Brain microvascular endothelial cell (primary cell): Measurements from ENCODE around the gene BANK1.

Experiments
- DNase-seq: peaks from one replicate; pipeline ENCODE4 v3.0.0-alpha.2; 2020
- H3K27ac ChIP-seq: fragments of 250-450 bp; sonication (Bioruptor Pico); 2 replicates; pipeline ENCODE4 v1.5.1; 2020; ENCODE audit warnings: mild to moderate bottlenecking, moderate library complexity
- H3K27me3 ChIP-seq: fragments of 250-450 bp; sonication (Bioruptor Pico); replicated peaks from 2 replicates; pipeline ENCODE4 v1.5.1; 2020; ENCODE audit warnings: mild to moderate bottlenecking
- H3K36me3 ChIP-seq: fragments of 250-450 bp; sonication (Bioruptor Pico); replicated peaks from 2 replicates; pipeline ENCODE4 v1.5.1; 2020; ENCODE audit warnings: mild to moderate bottlenecking
- H3K4me3 ChIP-seq: 2 replicates; pipeline ENCODE4 v1.5.1; 2011; ENCODE audit warnings: low read depth, mild to moderate bottlenecking, control low read depth, low read length, moderate library complexity
- in situ Hi-C: cut with HindIII; loops from 2 replicates; pipeline ENCODE4 v1.10.0; 2017; ENCODE audit warnings: low sequenced_read_pairs, low pct_ligation_motif_present
- TF ChIP-seq, protein P1 (sequence below): IDR thresholded peaks from 2 replicates; pipeline ENCODE4 v1.5.1; 2011; ENCODE audit warnings: low read depth, mild to moderate bottlenecking, moderate library complexity, low read length, control low read depth, inconsistent platforms; ENCODE audit errors: missing control alignments

The BANK1 gene

DNA sequence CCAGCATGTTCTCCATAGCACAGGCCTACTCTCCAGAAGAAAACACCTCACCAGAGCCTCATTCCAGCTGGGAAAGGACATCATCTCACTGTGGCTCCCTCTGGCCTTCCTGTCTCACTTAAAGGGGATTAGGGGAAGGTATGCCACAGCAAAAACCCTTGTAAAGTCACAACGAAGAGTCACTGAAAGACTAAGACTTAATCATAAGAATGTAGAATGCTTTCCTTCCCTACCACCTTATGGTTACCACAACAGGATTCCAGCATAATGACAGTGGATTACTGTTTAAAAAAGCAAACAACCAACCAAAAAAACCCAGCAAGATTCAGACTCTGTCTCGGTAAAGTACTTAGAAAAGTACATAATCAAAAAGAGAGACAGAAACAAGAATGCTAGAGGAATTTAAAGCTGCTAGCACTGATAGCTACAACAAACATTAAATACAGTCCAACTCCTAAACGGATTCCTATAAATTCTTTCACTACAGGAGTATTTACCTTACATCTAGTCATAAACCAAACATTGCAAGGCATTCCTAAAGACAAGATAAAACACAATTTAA, 75.1 kb downstream of the BANK1 start:
- Histone ChIP-seq H3K4me3 (no peak overlapping the region), H3K27me3 (no peaks in the 10 kb centered on the region), H3K36me3 (no peaks in the 10 kb centered on the region), H3K27ac (no peak overlapping the region)
- TF ChIP-seq, protein P1, sequence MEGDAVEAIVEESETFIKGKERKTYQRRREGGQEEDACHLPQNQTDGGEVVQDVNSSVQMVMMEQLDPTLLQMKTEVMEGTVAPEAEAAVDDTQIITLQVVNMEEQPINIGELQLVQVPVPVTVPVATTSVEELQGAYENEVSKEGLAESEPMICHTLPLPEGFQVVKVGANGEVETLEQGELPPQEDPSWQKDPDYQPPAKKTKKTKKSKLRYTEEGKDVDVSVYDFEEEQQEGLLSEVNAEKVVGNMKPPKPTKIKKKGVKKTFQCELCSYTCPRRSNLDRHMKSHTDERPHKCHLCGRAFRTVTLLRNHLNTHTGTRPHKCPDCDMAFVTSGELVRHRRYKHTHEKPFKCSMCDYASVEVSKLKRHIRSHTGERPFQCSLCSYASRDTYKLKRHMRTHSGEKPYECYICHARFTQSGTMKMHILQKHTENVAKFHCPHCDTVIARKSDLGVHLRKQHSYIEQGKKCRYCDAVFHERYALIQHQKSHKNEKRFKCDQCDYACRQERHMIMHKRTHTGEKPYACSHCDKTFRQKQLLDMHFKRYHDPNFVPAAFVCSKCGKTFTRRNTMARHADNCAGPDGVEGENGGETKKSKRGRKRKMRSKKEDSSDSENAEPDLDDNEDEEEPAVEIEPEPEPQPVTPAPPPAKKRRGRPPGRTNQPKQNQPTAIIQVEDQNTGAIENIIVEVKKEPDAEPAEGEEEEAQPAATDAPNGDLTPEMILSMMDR, result no peak
- in situ Hi-C loops, result no loop called here
- DNase-seq, result peak; percentile 35

DNA sequence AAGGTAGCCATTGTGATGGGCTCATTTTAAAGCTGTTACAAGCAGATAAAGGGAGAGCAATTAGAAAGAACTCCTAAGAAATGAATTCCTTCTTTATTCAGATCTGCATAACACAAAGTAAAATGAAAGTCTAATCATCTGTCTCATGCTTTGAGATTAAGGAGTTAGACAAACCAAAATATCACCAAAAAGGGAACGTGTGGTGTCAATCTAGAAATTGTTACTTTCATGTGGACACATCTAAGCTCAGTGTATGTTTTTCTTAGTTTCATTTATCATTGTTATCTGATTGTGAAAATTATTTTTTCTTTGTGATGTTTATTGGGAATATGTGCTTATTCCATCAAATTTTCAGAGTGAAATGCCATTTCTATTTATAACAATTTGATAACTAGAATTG, 80.3 kb downstream of the BANK1 start:
- TF ChIP-seq, protein P1, result no peak
- Histone ChIP-seq H3K4me3 (no peak overlapping the region), H3K27me3 (no peaks in the 10 kb centered on the region), H3K27ac (no peak overlapping the region), H3K36me3 (no peaks in the 10 kb centered on the region)
- in situ Hi-C loops, result no loop called here
- DNase-seq, result no peak

DNA sequence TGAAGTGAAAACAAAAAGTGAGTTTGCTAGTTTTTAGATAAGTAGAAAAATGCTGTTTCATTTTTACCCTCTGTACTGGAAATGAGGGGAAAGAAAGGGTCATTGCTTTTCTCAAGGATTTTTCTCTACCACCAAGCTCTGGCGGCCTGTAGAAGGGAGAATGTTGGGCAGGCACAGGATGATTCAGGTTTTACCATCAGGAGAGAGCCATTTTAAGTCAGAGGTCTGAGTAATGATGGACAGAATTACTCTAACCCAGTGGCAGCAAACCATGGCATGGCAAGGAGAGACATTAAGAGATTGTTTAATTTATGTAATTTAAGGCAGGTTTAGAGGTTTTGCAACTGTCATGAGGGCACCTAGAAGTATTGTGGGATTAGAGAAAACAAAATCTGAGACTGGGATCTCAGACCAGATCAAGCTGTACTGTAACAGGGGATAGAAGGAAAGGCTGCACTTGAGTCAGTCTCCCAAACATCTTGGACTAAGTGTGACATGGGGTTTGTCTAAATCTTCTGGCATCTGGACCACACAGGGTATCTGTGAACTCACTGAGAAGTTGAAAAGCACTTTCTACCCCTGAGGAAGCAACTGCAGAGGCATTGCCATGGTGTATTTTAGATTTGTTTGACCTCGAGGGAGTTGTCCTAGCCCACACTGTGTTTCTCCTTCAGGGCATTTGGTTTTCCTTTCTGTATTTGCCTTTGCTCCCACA, 81.6 kb downstream of the BANK1 start:
- H3K27me3 ChIP-seq, result no peaks in the 10 kb centered on the region
- TF ChIP-seq, protein P1, result no peak
- in situ Hi-C loops, result no loop called here
- DNase-seq, result no peak
- no peak overlapping the region for H3K4me3 ChIP-seq
- no peak overlapping the region for H3K27ac ChIP-seq
- H3K36me3 ChIP-seq, result no peaks in the 10 kb centered on the region

DNA sequence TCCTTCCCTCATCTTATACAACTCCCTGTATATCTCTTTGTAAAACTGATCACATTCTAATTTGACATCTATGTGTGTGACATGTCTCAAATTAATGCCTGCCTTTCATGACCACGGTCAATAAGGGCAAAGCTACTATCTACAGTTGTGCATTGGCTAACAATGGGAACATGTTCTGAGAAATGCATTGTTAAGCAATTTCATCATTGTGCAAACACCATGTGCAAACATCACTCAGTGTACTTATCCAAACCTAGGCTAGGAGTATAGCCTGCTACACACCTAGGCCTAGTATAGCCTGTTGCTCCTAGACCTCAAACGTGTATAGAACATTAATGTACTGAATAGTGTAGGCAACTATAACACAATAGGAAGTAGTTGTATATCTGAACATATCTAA, 95.0 kb downstream of the BANK1 start:
- TF ChIP-seq, protein P1, result no peak
- in situ Hi-C loops, result no loop called here
- no peak overlapping the region for H3K27ac ChIP-seq

DNA sequence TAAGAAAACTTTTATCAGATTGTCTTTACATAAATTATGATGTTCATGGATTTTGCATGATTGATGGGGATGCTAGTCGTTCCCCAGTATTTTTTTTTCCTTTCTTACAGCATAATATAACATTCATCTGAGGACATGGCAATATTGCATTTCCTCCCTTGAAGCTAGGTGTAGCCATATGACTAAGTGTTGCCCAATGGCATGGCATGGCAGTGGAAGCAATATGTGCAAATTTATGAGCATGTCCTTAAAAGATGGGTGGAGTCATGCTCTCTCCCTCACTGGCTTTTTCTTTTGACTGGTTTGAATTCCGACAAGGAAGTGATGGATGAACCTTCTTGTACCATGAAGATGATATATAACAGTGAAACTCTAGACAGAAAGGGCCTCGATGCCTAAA, 96.3 kb downstream of the BANK1 start:
- Histone ChIP-seq H3K27me3 (no peaks in the 10 kb centered on the region), H3K27ac (no peak overlapping the region), H3K36me3 (no peaks in the 10 kb centered on the region), H3K4me3 (no peak overlapping the region)
- TF ChIP-seq, protein P1, result no peak
- no peak for DNase-seq
- in situ Hi-C loops, result no loop called here

More for the DNA sequence above, 95.0 kb downstream of the BANK1 start:
- DNase-seq, result no peak
- H3K36me3 ChIP-seq, result no peaks in the 10 kb centered on the region
- H3K27me3 ChIP-seq, result no peaks in the 10 kb centered on the region
- H3K4me3 ChIP-seq, result no peak overlapping the region
